GM23248 (cell line): ENCODE measurements around the gene RNF113B.

ENCODE experiments used
- EZH2 ChIP-seq: fragments of 200-600 bp; sonication (generic); IDR thresholded peaks from 2 replicates; pipeline ENCODE4 v1.6.1; 2018; ENCODE audit warnings: antibody characterized with exemption, mild to moderate bottlenecking; ENCODE audit not compliant: insufficient read depth, poor library complexity, severe bottlenecking
- EZH2phosphoT487 ChIP-seq: fragments of 200-600 bp; sonication (generic); IDR thresholded peaks from 2 replicates; pipeline ENCODE4 v1.6.1; 2018; ENCODE audit warnings: antibody characterized with exemption, moderate library complexity, mild to moderate bottlenecking, low read depth; ENCODE audit not compliant: insufficient read depth

DNA sequence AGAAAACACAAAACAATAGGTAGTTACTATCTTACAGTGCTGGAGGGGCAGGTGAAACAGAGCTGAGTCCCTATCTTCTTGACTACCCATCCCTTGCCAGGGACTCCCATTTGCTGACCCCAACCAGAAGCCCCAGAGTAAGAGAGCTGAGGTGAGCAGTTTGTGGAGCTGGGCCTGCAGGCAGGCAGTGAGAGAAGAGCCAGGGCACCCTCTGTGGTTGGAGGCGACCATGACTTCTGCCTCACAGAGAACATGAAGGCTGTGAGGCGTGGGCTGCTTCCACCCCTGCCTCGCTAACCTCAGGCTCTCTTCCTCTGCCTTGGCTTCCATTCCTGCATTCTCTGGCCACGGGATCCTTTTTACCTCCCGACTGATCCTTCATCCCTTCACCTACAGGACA lies 47.5 kb upstream of the RNF113B start:
- TF ChIP-seq EZH2 (no peak), EZH2phosphoT487 (no peak)
